ENCODE results near the gene DTL.

DTL gene

GRCh38 chr1:212035835-212036605 is 472 bp downstream of the DTL start:
- DNase-seq (ENCODE audit: low read depth): no peak

DNA sequence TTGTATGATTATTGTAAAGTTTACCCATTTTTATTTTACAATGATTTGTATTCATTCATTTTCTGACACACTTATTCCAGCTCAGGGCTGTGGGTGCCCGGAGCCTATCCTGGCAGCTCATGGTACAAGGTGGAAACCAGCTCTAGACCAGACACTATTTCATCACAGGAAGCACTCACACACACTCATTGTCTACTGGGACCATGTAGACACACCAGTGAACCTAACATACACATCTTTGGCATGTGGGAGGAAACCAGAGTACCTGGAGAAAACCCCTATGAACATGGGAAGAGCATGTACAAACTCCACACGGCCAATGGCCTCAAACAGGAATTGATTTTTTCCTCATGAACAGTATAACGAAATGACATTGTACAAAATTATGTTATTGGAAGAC is 2.4 kb downstream of the DTL start:
- no peak for DNase-seq (ENCODE audit: low read depth)

- DNase-seq (ENCODE audit: low read depth): no peak
Observed at GRCh38 chr1:212039622-212040021, 4.1 kb downstream of the DTL start.

DNA sequence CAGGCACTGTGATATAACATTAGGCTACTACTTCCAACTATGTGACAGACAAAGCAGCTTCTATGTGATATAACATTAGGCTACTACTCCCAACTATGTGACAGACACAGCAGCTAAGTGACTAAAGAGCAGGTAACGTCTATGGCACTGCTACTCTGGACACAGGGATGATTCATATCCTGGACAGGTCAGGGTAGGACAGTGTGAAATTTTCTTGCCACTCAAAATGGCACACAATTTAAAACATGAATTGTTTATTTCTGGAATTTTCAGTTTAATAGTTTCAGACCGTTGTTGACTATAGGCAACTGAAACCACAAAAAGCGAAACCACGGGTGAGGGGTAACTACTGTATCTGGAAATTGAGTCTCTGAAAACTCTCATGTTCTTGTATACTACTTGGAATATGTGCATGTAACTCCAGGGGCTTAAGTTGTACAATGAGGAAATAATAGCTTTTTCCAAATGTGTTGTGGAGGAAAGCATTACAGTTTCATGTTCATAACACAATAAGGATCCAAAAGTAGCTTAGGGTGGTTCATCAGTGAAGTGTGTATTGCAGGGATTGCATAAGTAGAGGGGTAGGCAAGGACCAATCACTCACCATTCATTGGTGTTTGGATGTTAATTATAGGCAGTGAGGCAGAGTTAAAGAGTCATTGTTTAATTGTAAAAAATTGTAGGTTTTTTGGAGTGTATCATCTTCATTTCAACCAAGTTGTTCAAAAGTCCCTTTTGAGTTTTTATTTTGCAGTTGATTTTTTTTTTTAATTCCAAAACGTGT is 5.3 kb downstream of the DTL start:
- DNase-seq (ENCODE audit: low read depth): no peak

- DNase-seq (ENCODE audit: low read depth): no peak
Observed at GRCh38 chr1:212042436-212042835, 6.9 kb downstream of the DTL start.

GRCh38 chr1:212044851-212045250 is 9.3 kb downstream of the DTL start:
- no peak for DNase-seq (ENCODE audit: low read depth)

DNA sequence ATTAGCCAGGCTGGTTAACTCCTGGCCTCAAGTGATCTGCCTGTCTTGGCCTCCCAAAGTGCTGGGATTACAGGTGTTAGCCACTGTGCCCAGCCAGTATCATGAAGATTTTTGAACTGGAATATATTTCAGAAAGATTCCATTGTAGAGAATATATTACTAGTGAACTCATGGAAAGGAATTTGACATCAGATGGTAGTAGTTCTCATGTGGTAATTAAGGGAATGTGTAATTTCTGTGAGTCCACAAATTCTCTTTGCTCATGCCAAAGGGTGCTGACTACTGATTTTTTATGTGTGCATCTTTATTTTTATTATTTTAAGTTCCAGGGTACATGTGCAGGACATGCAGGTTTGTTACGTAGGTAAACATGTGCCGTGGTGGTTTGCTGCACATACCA is 10.4 kb downstream of the DTL start:
- no peak for DNase-seq (ENCODE audit: low read depth)

- DNase-seq (ENCODE audit: low read depth): no peak
Observed at GRCh38 chr1:212053993-212054392, 18.4 kb downstream of the DTL start.

- DNase-seq (ENCODE audit: low read depth): no peak
Observed at GRCh38 chr1:212055333-212055732, 19.8 kb downstream of the DTL start.

DNA sequence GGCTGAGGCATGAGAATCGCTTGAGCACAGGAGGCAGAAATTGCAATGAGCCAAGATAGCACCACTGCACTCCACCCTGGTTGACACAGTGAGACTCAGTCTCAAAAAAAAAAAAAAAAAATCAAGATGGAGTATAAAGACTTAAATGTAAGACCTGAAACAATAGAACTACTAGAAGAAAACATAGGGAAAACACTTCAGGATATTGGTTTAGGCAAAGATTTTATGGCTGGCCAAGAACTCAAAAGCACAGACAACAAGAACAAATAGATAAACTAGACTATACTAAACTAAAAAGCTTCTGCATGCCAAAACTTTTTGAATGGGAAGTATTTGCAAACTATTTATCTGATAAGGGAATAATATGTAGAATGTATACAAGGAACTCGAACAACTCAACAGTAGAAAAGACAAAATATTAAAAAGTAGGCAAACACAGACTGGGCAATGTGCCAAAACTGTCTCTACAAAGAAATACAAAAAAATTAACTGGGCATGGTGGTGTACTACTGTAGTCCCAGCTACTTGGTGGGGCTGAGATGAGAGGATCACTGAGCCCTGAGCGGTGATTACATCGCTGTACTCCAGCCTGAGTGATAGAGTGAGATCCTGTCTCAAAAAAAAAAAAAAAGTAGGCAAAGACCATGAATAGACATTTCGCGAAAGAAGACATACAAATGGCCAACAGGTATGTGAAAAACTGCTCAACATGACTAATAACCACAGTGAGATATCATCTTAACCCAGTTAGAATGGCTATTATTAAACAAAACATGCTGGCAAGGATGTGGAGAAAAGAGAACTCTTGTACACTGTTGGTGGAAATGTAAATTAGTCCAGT is 25.3 kb downstream of the DTL start:
- DNase-seq (ENCODE audit: low read depth): no peak

DNA sequence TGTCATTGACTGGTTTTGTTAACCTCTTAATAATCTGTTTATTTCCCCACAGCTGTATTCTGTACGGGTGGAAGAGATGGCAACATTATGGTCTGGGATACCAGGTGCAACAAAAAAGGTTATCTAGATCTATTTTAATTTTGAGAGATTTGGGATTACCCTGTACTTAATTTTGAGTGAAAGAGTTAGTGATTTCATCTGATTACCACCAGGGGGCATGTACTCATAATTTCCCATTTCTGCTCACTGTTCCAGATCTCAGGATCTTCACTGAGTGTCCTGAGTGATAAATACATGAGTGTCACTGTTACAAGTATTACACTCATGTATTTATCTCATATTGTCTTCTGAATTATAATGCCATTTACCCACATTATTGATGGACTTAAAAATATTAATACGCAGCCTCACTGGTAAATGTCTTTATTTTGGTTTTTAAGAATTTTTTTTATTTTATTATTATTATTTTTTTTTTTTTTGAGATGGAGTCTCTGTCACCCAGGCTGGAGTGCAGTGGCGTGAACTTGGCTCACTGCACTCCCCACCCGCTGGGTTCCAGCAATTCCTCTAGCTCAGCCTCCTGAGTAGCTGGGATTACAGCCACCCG is 27.4 kb downstream of the DTL start:
- no peak for DNase-seq (ENCODE audit: low read depth)

DNA sequence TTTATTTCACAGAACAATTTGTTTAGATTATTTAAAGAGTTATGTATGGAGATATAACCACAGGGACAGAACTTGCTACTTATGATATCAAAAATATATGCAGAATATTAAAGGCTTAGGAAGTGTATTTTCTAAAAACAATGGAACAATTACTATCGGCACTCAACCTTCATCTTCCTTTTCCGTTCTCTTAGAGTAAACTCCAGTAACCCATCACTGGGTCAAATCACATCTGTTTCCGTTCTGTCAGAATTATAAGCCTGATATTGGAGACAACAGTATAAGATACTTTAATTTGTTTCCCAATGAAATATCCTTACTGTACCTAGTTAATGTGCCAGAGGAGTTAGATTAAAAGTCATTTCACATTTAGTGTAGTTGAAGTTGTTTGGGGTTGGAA is 32.2 kb downstream of the DTL start:
- DNase-seq (ENCODE audit: low read depth): no peak

DNA sequence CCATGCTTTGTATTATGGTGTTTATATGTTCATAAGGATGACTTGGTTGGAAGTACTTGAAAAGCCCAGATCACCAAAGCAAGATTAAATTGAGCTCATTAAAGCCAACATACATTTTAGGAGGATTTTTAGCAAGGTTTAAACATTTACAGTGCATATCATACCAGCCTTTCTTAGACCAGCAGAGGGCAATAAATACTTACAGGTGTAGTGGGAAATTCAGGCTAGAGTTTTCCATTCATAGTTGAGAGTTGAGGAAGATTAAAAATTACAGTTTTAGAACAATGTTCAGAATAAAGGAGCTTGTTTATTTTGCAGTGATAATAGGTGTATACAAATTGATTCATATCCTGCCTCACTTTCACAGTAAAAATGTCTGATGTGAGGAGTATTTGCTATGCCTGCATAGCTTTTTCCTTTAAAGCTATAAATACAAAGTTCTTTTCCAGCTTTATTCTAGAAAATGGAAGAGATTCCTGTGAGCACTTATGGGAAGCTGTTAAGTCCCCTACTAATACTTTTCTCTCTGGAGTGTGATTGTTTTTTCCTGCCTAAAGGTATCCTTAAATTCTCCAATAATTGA is 35.3 kb downstream of the DTL start:
- DNase-seq (ENCODE audit: low read depth): no peak

GRCh38 chr1:212072047-212072446 is 36.5 kb downstream of the DTL start:
- no peak for DNase-seq (ENCODE audit: low read depth)

GRCh38 chr1:212073490-212073889 is 37.9 kb downstream of the DTL start:
- DNase-seq (ENCODE audit: low read depth): no peak

DNA sequence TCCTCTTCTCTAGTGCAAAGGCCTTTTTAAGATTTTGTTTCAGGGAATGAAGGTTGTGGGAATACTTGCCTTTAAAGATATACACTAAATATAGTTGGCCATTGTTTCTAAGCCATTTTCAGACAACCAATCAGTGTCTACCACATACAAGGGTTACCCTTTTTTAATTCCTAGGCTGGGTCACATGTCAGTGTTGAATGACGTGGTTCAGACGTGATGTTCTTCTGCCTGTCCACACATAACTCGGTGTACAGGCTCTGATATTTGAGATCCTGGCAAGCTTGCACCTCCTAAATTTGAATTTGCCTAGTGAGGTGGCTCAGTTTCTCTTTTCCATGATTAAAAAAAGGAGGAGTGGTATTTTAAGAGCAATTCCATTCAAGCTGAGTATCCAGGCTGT is 38.8 kb downstream of the DTL start:
- DNase-seq (ENCODE audit: low read depth): no peak

- no peak for DNase-seq (ENCODE audit: low read depth)
Observed at GRCh38 chr1:212074856-212075255, 39.3 kb downstream of the DTL start.

- no peak for DNase-seq (ENCODE audit: low read depth)
Observed at GRCh38 chr1:212077028-212077427, 41.5 kb downstream of the DTL start.

GRCh38 chr1:212078826-212079225 is 43.3 kb downstream of the DTL start:
- DNase-seq (ENCODE audit: low read depth): no peak

DNA sequence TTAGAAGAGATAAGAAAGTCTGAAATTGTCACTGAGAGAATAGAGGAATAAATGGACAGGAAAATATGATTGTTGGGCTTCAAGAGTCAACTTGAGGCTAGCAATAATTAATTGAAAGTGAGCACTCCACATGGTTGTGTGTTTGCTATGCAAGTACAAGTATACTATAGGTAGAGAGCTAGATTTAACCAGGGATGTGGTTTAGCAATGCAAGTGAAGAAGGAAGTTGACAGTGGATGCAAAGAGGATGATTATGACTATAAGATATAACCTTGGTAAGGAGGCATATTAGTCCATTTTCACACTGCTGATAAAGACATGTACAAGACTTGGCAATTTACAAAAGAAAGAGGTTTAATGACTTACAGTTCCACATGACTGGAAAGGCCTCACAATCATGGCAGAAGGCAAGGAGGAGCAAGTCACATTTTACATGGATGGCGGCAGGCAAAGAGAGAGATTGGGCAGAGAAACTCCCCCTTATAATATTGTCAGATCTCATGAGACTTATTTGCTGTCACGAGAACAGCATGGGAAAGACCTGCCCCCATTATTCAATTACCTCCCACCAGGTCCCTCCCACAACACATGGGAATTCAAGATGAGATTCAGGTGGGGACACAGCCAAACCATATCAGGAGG is 47.3 kb downstream of the DTL start:
- DNase-seq (ENCODE audit: low read depth): no peak

DNA sequence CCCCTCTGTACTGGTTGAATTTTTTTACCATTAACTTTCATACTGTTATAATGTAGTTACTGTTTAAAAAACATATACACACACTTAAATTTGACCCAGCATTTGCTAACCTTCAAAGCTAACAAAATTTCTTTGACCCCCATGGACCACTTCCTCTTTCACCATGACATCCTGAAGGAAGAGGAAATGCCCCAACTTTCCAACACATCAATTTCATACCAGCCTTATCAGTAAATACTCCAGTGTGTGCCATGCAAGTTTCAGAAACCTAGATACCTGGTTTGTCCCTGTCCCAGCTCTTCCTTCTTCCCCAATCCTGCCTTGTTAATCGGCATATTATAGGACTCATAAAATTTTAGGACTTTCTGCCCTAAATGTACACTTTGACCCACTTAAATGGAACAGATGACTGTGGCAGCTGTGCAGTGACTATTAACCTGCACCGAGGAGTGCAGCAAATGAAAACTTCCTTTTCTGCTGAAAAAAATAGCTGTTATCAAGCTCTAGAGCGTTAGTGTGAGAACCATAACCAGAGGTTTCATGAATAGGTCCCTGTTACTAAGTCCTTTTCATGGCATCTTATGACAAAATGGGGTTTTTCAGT is 54.1 kb downstream of the DTL start:
- no peak for DNase-seq (ENCODE audit: low read depth)

All from stimulated activated CD8-positive, alpha-beta memory T cell treated with anti-CD3 and anti-CD28 coated beads, Interleukin-12 subunit alpha, Interleukin-12 subunit beta, amount 100 ng/mL, for 1 hour (primary cell).